GM13977 (cell line): ENCODE measurements around the gene ELP4.

Experiments
- DNase-seq: peaks from one replicate; pipeline ENCODE4 v3.0.0; 2012; ENCODE audit warnings: low spot score
- CTCF ChIP-seq: IDR thresholded peaks from 2 replicates; pipeline ENCODE4 v1.5.1; 2012; ENCODE audit warnings: mild to moderate bottlenecking, control low read depth; ENCODE audit not compliant: insufficient read depth; ENCODE audit errors: extremely low read depth, missing control alignments
- in situ Hi-C: fragments of 300-500 bp; cut with MboI; formaldehyde crosslinking; loops from one replicate; pipeline ENCODE4 v1.12.0; 2022; ENCODE audit warnings: low sequenced_read_pairs, low pct_unique_long_range_greater_than_20kb, mixed read lengths, inconsistent platforms; ENCODE audit not compliant: unreplicated experiment

The ELP4 gene

DNA sequence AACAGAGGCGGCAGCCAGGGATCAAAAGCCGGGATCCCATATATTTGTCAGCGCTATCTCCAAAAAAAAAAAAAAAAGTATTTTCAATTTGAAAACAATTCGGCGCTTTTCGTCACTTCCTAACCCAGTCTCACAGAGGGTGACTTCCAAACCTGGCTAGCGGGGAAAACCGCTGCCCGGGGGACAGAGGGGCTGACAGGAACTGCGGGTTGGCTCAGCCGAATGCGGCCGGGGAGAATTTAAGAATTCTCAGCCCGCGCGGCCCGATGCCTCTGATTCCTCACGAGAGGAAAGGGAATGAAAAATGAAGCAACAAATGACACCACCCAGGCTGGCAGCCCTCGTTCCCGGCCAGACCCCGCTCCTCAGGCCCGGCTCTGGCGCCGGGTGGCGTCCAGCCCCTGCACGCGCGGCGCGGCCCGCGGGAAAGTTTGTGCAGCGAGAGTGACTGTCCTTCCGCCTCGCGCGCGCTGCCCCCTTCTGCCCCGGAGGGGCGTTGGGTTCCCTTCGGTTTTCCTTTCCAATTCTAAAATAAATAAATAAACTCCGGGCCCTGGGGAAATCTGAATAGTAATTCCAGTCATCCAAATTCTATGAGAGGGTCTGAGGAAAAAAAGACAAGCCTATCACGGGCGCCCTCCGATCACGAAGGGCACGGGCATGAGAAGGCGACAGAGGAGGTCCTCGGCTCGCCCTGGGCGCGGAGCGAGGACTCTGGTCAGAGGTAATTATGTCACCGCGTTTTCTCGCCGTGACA, 306.3 kb downstream of the ELP4 start:
- in situ Hi-C loops: loop anchor here (25.0 kb wide), 1 partner anchor 621 kb away; the partner anchor contains the start of gene WT1
- no peak for TF ChIP-seq CTCF
- peak; percentile 38 for DNase-seq

GRCh38 chr11:31816468-31817053, 307.0 kb downstream of the ELP4 start:
- in situ Hi-C loops: loop anchor here (25.0 kb wide), 1 partner anchor 621 kb away; the partner anchor contains the start of gene WT1
- peak; percentile 60 for DNase-seq
- no peak for TF ChIP-seq CTCF

DNA sequence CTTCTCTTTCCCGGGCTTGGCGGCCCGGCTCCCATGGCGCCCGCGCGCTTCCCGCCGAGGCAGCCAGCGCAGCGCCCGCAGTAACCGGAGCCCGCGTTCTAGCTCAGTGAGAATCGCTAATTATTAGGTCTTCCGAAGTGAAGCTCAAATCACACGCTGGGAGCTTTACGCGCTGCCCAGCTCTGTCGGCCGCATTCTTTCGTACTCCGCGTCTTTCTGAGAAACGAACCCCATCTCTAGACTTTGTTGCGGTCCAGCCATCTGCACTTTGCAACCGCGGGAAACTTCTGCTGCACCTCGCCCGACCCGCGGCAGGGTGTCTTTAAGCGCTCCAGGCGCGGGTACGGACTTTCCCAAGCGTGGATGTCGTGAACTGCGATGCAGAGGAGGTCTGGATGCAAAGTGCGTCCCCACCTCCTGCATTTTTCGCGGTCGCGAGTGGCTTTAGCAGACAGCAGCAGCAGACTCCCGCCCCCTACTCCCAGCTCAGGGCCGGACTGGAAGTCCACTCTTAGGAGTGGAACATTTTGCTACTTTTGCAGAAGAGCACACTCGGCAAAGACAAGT, 307.6 kb downstream of the ELP4 start:
- in situ Hi-C loops: loop anchor here (25.0 kb wide), 1 partner anchor 620 kb away; the partner anchor contains the start of gene WT1
- DNase-seq: peak; percentile 56
- TF ChIP-seq CTCF: no peak

DNA sequence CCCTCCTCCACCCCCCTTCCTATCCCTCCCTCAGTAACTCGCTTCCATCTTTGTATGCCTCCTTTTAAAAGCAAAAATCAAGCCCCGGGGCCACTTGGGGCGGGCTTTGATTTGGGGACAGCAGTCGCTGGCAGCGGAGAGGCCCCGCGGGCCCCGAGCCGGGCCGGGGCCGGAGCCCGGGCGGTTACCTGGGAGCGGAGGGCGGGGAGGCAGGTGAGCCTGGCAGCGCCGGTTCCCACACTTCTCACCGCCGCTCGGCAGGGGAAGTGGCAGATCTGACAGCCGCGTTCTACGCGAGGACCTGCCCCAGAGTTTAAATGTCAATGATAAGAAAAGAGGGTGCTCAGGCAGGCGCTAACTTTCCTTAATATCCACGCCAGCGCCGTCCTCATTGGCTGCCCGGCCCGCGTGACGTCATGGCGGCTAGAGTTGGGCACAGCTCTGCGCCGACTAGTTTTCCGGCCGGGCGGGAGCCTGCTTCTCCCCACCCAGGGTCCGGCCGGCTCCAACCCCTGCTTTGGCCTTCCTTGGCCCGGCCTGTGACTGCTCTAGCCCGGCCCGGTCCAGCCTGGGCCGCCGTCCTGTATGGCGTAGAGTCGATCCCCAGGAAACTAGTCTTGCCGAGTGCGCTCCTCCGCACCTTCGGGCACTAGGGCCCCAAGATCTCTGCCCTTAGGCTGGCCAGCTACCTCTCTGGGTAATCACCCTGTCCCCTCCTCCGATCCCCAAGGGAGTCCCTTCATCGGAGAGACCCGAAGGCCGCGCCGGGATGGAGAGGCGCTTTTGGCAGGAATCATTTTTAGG, 308.3 kb downstream of the ELP4 start:
- peak; percentile 44 for DNase-seq
- in situ Hi-C loops: loop anchor here (25.0 kb wide), 1 partner anchor 619 kb away; the partner anchor contains the start of gene WT1
- no peak for TF ChIP-seq CTCF

- DNase-seq: no peak
- in situ Hi-C loops: loop anchor here (25.0 kb wide), 1 partner anchor 619 kb away; the partner anchor contains the start of gene WT1
- no peak for TF ChIP-seq CTCF
Observed at GRCh38 chr11:31818425-31818755, 308.8 kb downstream of the ELP4 start.

DNA sequence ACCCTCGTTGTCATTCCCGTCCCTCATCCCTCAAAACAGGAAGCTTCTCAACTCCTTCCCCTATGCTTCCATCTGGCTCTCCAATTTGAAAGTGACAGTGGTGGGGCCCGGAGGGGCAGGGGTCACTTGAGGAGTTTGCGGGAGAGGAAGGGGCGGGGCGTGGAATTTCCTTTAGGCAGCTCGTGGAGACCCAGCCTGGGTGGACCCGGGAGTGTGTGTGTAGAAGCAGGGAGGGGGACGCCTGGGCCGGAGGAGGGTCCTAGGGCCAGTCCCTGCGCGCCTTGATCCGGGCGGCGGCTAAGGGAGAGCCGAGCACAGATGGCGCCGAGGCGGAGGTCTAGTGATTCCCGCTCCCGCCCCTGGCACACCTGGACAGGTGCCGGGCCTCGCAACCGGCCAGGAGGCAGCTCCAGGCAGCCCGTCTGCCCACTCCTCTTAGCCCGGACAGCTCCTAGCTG, 309.3 kb downstream of the ELP4 start:
- no peak for TF ChIP-seq CTCF
- in situ Hi-C loops: loop anchor here (25.0 kb wide), 1 partner anchor 618 kb away; the partner anchor contains the start of gene WT1
- peak; percentile 28 for DNase-seq
